Sigmoid colon (tissue), 7 donors: ENCODE measurements around the gene SUPT3H. TPM values are rescaled to one million over a fixed set of nuclear protein-coding genes. Genes with fewer than 3 reads are reported as not detected.
"Not testable (repeated sequence)": the region's sequence is repeated elsewhere in the genome, so short reads cannot be mapped to it uniquely, and the experiment has no call there.

ENCODE experiments used
- DNase-seq: peaks from one replicate; pipeline ENCODE4 v3.0.0-alpha.2; 2019
- H3K27ac ChIP-seq, 4 donors: fragments of 200-600 bp; sonication (generic); one replicate each; pipeline ENCODE4 v1.5.1; 2016 to 2019; ENCODE audit warnings: mild to moderate bottlenecking in 1 of 4
- H3K27me3 ChIP-seq, 3 donors: fragments of 200-600 bp; sonication (generic); one replicate each; pipeline ENCODE4 v1.5.1; 2019; ENCODE audit warnings: mild to moderate bottlenecking in 1 of 3
- H3K36me3 ChIP-seq, 4 donors: fragments of 200-600 bp; sonication (generic); one replicate each; pipeline ENCODE4 v1.5.1; 2016 to 2019
- H3K4me1 ChIP-seq, 4 donors: fragments of 200-600 bp; sonication (generic); one replicate each; pipeline ENCODE4 v1.5.1; 2017 to 2019
- H3K4me3 ChIP-seq, 4 donors: fragments of 200-600 bp; sonication (generic); one replicate each; pipeline ENCODE4 v1.5.1; 2017 to 2019; ENCODE audit warnings: mild to moderate bottlenecking in 2 of 4, moderate library complexity in 1 of 4
- H3K9me3 ChIP-seq, 4 donors: fragments of 200-600 bp in 3 of 4; sonication (generic) in 3 of 4; one replicate each; pipeline versions ENCODE4 v1.5.1 to v1.6.1; 2013 to 2019
- CTCF ChIP-seq, 4 experiments: fragments of 450-650 bp in 3 of 4; fragments of 200-600 bp in 1 of 4; IDR thresholded peaks; one replicate each; pipeline ENCODE4 v1.5.1; 2016 to 2019; ENCODE audit warnings: antibody characterized with exemption in 4 of 4, mild to moderate bottlenecking in 3 of 4, moderate library complexity in 2 of 4
- EP300 ChIP-seq, 4 donors: sonication (generic); formaldehyde crosslinking; IDR thresholded peaks; one replicate each; pipeline ENCODE4 v1.6.1; 2017; ENCODE audit warnings: antibody characterized with exemption in 4 of 4
- POLR2A ChIP-seq, 2 donors: fragments of 450-650 bp; IDR thresholded peaks; one replicate each; pipeline ENCODE4 v1.6.1; 2016; ENCODE audit warnings: antibody characterized with exemption in 2 of 2, mild to moderate bottlenecking in 2 of 2, moderate library complexity in 2 of 2
- POLR2AphosphoS5 ChIP-seq, 4 donors: sonication (generic); formaldehyde crosslinking; IDR thresholded peaks; one replicate each; pipeline ENCODE4 v1.6.1; 2017; ENCODE audit warnings: antibody characterized with exemption in 4 of 4
- WGBS, 2 donors: extraction: QIAGEN DNeasy Blood & Tissue Kit; methylation state at CpG; one replicate each; pipeline ENCODE4 v1.1.7; 2013; 5-methylcytosine and 5-hydroxymethylcytosine counted together
- intact Hi-C: fragments of 100-400 bp; cut with DNase I; formaldehyde crosslinking; loops from one replicate; pipeline ENCODE4 v1.15.1; 2023
- polyA plus RNA-seq, 3 donors: library from polyadenylated mRNA; stranded (reverse); fragments of 200-250 nt; gene quantifications; one replicate each; pipeline ENCODE4 v1.2.3, GENCODE V29; 2013
- total RNA-seq, 4 donors: library from RNA; depleted of rRNA; stranded (reverse); fragments of >200 nt; gene quantifications; one replicate each; pipeline ENCODE4 v1.1.0, GENCODE V29; 2016
- donor health status: healthy with polysubstance abuse.
- donor health status: Bipolar disorder and iron deficiency.
- donor health status: healthy.

The SUPT3H gene
- total and polyA plus RNA-seq, 7 donors: 1.6 to 18.2 (median 10.6) TPM

DNA sequence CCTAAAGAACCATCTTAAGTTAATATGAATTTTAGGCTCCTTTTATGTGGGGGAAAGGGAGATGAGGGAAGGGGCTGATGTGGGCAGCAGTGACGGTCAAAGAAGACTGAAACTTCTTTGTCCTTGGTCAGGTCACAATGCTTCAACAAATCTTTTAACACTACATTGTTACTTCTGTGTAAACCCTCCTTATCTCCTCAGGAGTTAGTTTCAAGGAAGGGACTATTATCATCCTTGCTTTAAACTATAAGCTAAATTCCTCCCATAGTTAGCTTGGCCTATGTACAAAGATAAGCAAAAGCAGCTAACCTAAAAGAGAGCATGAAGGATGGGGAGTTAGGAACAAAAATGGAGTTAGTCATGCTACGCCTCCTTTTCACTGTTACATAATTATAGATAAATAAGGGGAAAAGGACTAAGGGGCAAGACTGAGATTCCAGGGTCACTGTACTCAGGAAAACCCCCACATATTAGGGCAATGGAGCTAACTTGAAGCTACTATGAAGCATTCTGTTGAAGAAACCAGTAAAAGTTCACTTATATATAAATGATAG lies 222.3 kb downstream of the SUPT3H start:
- no peaks in the 10 kb centered on the region for H3K27me3 ChIP-seq
- H3K36me3 ChIP-seq: no peaks in the 10 kb centered on the region
- no peak overlapping the region for H3K27ac ChIP-seq
- H3K4me3 ChIP-seq: no peak overlapping the region
- DNase-seq: no peak
- no peaks in the 10 kb centered on the region for H3K9me3 ChIP-seq
- intact Hi-C loops: no loop called here
- WGBS, 2 donors: 97% methylated on average over 2 of the region's 2 CpGs
- TF ChIP-seq POLR2AphosphoS5 (IDR thresholded peaks at IDR 0.05): no peak
- no peak for TF ChIP-seq CTCF (IDR thresholded peaks at IDR 0.05)
- TF ChIP-seq POLR2A (IDR thresholded peaks at IDR 0.05): no peak
- no peak for TF ChIP-seq EP300 (IDR thresholded peaks at IDR 0.05)
- no peaks in the 10 kb centered on the region for H3K4me1 ChIP-seq

- no peaks in the 10 kb centered on the region for H3K9me3 ChIP-seq
These were observed 223.1 kb downstream of the SUPT3H start for GRCh38 chr6:45154679-45155078.

DNA sequence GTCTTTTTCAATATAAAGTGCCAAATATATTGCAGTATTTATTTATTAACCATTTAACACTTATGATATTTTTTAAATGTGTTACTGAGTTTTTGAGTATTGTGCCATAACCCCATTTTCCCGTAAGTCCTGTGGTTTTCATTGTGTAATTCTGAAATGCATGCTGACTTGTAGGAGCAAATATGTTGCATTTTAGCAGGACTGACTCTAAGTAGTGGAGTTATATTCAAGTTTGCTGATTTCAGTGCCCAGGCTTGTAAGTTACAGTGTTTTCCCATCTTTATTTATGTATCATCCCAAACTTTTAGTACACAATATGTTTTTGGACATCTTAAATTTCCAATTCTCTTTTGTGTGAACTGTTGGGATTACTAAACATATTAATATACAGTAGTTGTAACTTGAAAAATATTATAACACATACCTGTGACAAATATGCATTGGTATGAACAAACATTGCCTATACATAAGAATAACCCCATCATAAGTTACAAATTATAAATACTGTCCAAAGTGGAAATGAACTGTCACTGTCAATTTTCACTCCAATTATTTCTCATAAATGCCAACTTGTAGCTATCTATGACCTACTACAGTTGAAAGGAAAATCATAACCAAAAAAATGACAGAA lies 228.9 kb downstream of the SUPT3H start:
- Histone ChIP-seq H3K27ac (no peak overlapping the region), H3K9me3 (peaks cover 0 to 2% (median 0%) of the 10 kb centered on the region in 4 donors), H3K27me3 (no peaks in the 10 kb centered on the region), H3K36me3 (no peaks in the 10 kb centered on the region), H3K4me1 (no peaks in the 10 kb centered on the region), H3K4me3 (no peak overlapping the region)
- WGBS, 2 donors: 82 to 87% methylated on average over 1 of the region's 1 CpG
- TF ChIP-seq EP300 (IDR thresholded peaks at IDR 0.05) (no peak), POLR2A (IDR thresholded peaks at IDR 0.05) (no peak), CTCF (IDR thresholded peaks at IDR 0.05) (no peak), POLR2AphosphoS5 (IDR thresholded peaks at IDR 0.05) (no peak)
- intact Hi-C loops: no loop called here
- no peak for DNase-seq

More at GRCh38 chr6:45154679-45155078, 223.1 kb downstream of the SUPT3H start:
- 74 to 86% methylated on average over 3 of the region's 3 CpGs for WGBS, 2 donors
- Histone ChIP-seq H3K27ac (no peak overlapping the region), H3K27me3 (no peaks in the 10 kb centered on the region), H3K36me3 (no peaks in the 10 kb centered on the region), H3K4me3 (no peak overlapping the region), H3K4me1 (no peaks in the 10 kb centered on the region)
- DNase-seq: no peak
- TF ChIP-seq EP300 (IDR thresholded peaks at IDR 0.05) (no peak), POLR2A (IDR thresholded peaks at IDR 0.05) (no peak), POLR2AphosphoS5 (IDR thresholded peaks at IDR 0.05) (no peak), CTCF (IDR thresholded peaks at IDR 0.05) (no peak)
- intact Hi-C loops: no loop called here

GRCh38 chr6:45148278-45148677 lies 229.5 kb downstream of the SUPT3H start:
- Histone ChIP-seq H3K27me3 (no peaks in the 10 kb centered on the region), H3K27ac (no peak overlapping the region), H3K4me1 (no peaks in the 10 kb centered on the region), H3K36me3 (no peaks in the 10 kb centered on the region), H3K9me3 (peaks cover 0 to 2% (median 0%) of the 10 kb centered on the region in 4 donors), H3K4me3 (no peak overlapping the region)
- intact Hi-C loops: no loop called here
- TF ChIP-seq EP300 (IDR thresholded peaks at IDR 0.05) (no peak), POLR2AphosphoS5 (IDR thresholded peaks at IDR 0.05) (no peak), CTCF (IDR thresholded peaks at IDR 0.05) (no peak), POLR2A (IDR thresholded peaks at IDR 0.05) (no peak)
- no peak for DNase-seq
- 94 to 97% methylated on average over 1 of the region's 1 CpG for WGBS, 2 donors

DNA sequence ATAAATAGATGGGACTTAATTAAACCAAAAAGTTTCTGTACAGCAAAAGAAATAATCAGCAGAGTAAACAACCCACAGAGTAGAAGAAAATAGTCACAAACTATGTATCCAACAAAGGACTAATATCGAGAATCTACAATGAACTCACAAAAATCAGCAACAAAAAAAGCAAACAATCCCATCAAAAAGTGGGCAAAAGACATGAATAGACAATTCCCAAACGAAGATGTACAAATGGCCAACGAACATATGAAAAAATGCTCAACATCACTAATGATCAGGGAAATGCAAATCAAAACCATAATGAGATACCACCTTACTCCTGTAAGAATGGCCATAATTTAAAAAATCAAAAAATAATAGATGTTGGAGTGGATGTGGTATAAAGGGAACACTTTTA lies 232.1 kb downstream of the SUPT3H start:
- H3K27ac ChIP-seq, H3K36me3 ChIP-seq, H3K4me3 ChIP-seq, H3K9me3 ChIP-seq, H3K4me1 ChIP-seq, H3K27me3 ChIP-seq, intact Hi-C loops, DNase-seq: not testable (repeated sequence)
- 94% methylated on average over 3 of the region's 3 CpGs for WGBS, 2 donors
